Measurements from ENCODE around the gene ZNF570. TPM values are rescaled to one million over a fixed set of nuclear protein-coding genes. Genes with fewer than 3 reads are reported as not detected.

The ZNF570 gene
- total and polyA plus RNA-seq, 2 of the 13 experiments (the other 11 are each of a cell fraction or from before 2014, with no cell fraction given), result 1.0 to 4.4 TPM

- TF ChIP-seq ZNF263 (CRISPR knock-in tag; IDR thresholded peaks at IDR 0.05), result peak; percentile 23; the same call in 1 of the 2 replicates
- TF ChIP-seq TBX2 (CRISPR knock-in tag; IDR thresholded peaks at IDR 0.05; ENCODE audit: borderline replicate concordance), result peak; percentile 43; the same call in 1 of the 2 replicates
- TF ChIP-seq ZNF737 (CRISPR knock-in tag; IDR thresholded peaks at IDR 0.05; ENCODE audit: borderline replicate concordance), result peak; percentile 81; the same call in 1 of the 2 replicates
- peak; percentile 84; the same call in 1 of the 2 replicates for TF ChIP-seq ZMAT5 (CRISPR knock-in tag; IDR thresholded peaks at IDR 0.05; ENCODE audit: borderline replicate concordance, low read depth)
- TF ChIP-seq ZNF503 (CRISPR knock-in tag; IDR thresholded peaks at IDR 0.05), result no peak
- TF ChIP-seq AHDC1 (CRISPR knock-in tag; IDR thresholded peaks at IDR 0.05; ENCODE audit: borderline replicate concordance), result no peak
- TF ChIP-seq ZBTB2 (CRISPR knock-in tag; IDR thresholded peaks at IDR 0.05; ENCODE audit: low read depth), result peak; percentile 47; the same call in 1 of the 2 replicates
- TF ChIP-seq SKI (IDR thresholded peaks at IDR 0.05; ENCODE audit: partially characterized antibody), result peak; percentile 72
- no peak for TF ChIP-seq SOX6 (IDR thresholded peaks at IDR 0.05)
- TF ChIP-seq SOX6 (CRISPR knock-in tag; IDR thresholded peaks at IDR 0.05), result peak; percentile 63; the same call in 1 of the 2 replicates
- 0 out of 2 replicates have a peak, but pooled peaks have one; percentile 28 for TF ChIP-seq DRAP1 (CRISPR knock-in tag; IDR thresholded peaks at IDR 0.05)
- no peak for TF ChIP-seq NCOR1 (IDR thresholded peaks at IDR 0.05; ENCODE audit: borderline replicate concordance, low read length)
- TF ChIP-seq GZF1 (CRISPR knock-in tag; IDR thresholded peaks at IDR 0.05), result 0 out of 2 replicates have a peak, but pooled peaks have one; percentile 78
- peak; percentile 86 for TF ChIP-seq PHF21A (CRISPR knock-in tag; IDR thresholded peaks at IDR 0.05)
- TF ChIP-seq SRSF4 (IDR thresholded peaks at IDR 0.05; ENCODE audit: low read depth, low read length, poor library complexity, severe bottlenecking), result no peak
Measured at GRCh38 chr19:37466798-37467607, 2.2 kb upstream of the ZNF570 start, which contains the start of gene ZNF569 (continued).
